Measurements from ENCODE around the gene KAZN. TPM values are rescaled to one million over a fixed set of nuclear protein-coding genes. Genes with fewer than 3 reads are reported as not detected.

Gene KAZN
- polyA plus RNA-seq, 1 of the 3 experiments (the other 2 are of a cell fraction), result 6.8 TPM

- Histone ChIP-seq H3K4me1 (ENCODE audit: control insufficient read depth in 1 of 2, insufficient read depth in 2 of 2, low read depth in 1 of 2, low read length in 1 of 2) (no peaks in the 10 kb centered on the region; a peak in 1 of 4 replicates), H3F3A (replicated peaks; ENCODE audit: insufficient read depth) (no peaks in the 10 kb centered on the region), H2AFZ (ENCODE audit: low read depth) (no peak overlapping the region), H3K4me3 (ENCODE audit: low read depth in 2 of 2, low read length in 1 of 2) (no peak overlapping the region), H3K4me2 (no peak overlapping the region), H4K20me1 (ENCODE audit: insufficient read depth) (no peaks in the 10 kb centered on the region), H3K36me3 (replicated peaks in 1 of 2; ENCODE audit: control insufficient read depth in 1 of 2, insufficient read depth in 2 of 2, low read length in 1 of 2) (peaks cover 0 to 2% of the 10 kb centered on the region in 2 experiments), H3K9me3 (no peaks in the 10 kb centered on the region), H3K27me3 (ENCODE audit: insufficient read depth) (no peaks in the 10 kb centered on the region), H3K79me2 (ENCODE audit: insufficient read depth) (no peaks in the 10 kb centered on the region), H3K9me2 (no peaks in the 10 kb centered on the region), H3K27ac (ENCODE audit: low read depth in 2 of 2, low read length in 1 of 2) (no peak overlapping the region), H3K9ac (no peak overlapping the region)
- ChIA-PET POLR2A (no interaction called here), CTCF (interaction anchor here (0.7 to 3.3 kb wide), 4 partner anchors 30 to 228 kb away, joined by 3 to 13 read pairs (median 4); no protein-coding TSS in a partner anchor)
- no peak for TF ChIP-seq MEF2A (IDR thresholded peaks at IDR 0.05; ENCODE audit: borderline replicate concordance, low read depth)
- no peak for TF ChIP-seq CTCF (IDR thresholded peaks at IDR 0.05)
- TF ChIP-seq JUND (IDR thresholded peaks at IDR 0.05), result no peak
- TF ChIP-seq USF1 (IDR thresholded peaks at IDR 0.05; ENCODE audit: borderline replicate concordance, low read depth), result no peak
- WGBS (ENCODE audit: low lambda C conversion rate), result 86% methylated on average over 7 of the region's 9 CpGs
- no peak for DNase-seq
Measured at GRCh38 chr1:15076807-15077206, 478.3 kb downstream of the KAZN start.

- no peak overlapping the region for H3K27ac ChIP-seq (ENCODE audit: low read depth in 2 of 2, low read length in 1 of 2)
- H3K9me3 ChIP-seq, result no peaks in the 10 kb centered on the region
- H3K9ac ChIP-seq, result no peak overlapping the region
- TF ChIP-seq CHD2 (IDR thresholded peaks at IDR 0.05; ENCODE audit: low read length, partially characterized antibody) (no peak), ELF1 (IDR thresholded peaks at IDR 0.05) (no peak), FOXJ3 (CRISPR knock-in tag; IDR thresholded peaks at IDR 0.05) (no peak), EZH2phosphoT487 (IDR thresholded peaks at IDR 0.05; ENCODE audit: borderline replicate concordance, low read depth) (no peak), SMC3 (IDR thresholded peaks at IDR 0.05; ENCODE audit: low read depth, low read length) (no peak), YY1 (IDR thresholded peaks at IDR 0.05; ENCODE audit: low read depth) (no peak), MEF2A (IDR thresholded peaks at IDR 0.05; ENCODE audit: borderline replicate concordance, low read depth) (no peak)
- no peaks in the 10 kb centered on the region; a peak in 1 of 4 replicates for H3K4me1 ChIP-seq (ENCODE audit: control insufficient read depth in 1 of 2, insufficient read depth in 2 of 2, low read depth in 1 of 2, low read length in 1 of 2)
- H4K20me1 ChIP-seq (ENCODE audit: insufficient read depth), result no peaks in the 10 kb centered on the region
- POLR2A ChIA-PET, result no interaction called here
- no peak for DNase-seq
- H2AFZ ChIP-seq (ENCODE audit: low read depth), result no peak overlapping the region
- H3K9me2 ChIP-seq, result no peaks in the 10 kb centered on the region
- no peaks in the 10 kb centered on the region for H3K27me3 ChIP-seq (ENCODE audit: insufficient read depth)
- no peak overlapping the region for H3K4me3 ChIP-seq (ENCODE audit: low read depth in 2 of 2, low read length in 1 of 2)
- no peaks in the 10 kb centered on the region for H3F3A ChIP-seq (replicated peaks; ENCODE audit: insufficient read depth)
- CTCF ChIA-PET, result interaction anchor here (3.3 kb wide), 1 partner anchor 30 kb away, joined by 13 read pairs; no protein-coding TSS in a partner anchor
- no peak overlapping the region for H3K4me2 ChIP-seq
- WGBS (ENCODE audit: low lambda C conversion rate), result 80% methylated on average over 9 of the region's 10 CpGs
- H3K79me2 ChIP-seq (ENCODE audit: insufficient read depth), result no peaks in the 10 kb centered on the region
- no peaks in the 10 kb centered on the region for H3K36me3 ChIP-seq (replicated peaks in 1 of 2; ENCODE audit: control insufficient read depth in 1 of 2, insufficient read depth in 2 of 2, low read length in 1 of 2)
Measured at GRCh38 chr1:15077384-15077783, 478.9 kb downstream of the KAZN start.
